DOHH2 (cell line): ENCODE measurements around the gene MIEF1.

ENCODE experiments used
- EZH2phosphoT487 ChIP-seq: fragments of 200-600 bp; sonication (generic); IDR thresholded peaks from 2 replicates; pipeline ENCODE4 v1.6.1; 2017; ENCODE audit warnings: borderline replicate concordance, mild to moderate bottlenecking, antibody characterized with exemption, low read length, moderate library complexity, mixed read lengths
- TF ChIP-seq, protein P1 (sequence below): fragments of 200-600 bp; sonication (generic); IDR thresholded peaks from one replicate; pipeline ENCODE4 v1.5.1; 2014; ENCODE audit warnings: antibody characterized with exemption, mild to moderate bottlenecking, low read depth, low read length; ENCODE audit not compliant: poor library complexity, severe bottlenecking

DNA sequence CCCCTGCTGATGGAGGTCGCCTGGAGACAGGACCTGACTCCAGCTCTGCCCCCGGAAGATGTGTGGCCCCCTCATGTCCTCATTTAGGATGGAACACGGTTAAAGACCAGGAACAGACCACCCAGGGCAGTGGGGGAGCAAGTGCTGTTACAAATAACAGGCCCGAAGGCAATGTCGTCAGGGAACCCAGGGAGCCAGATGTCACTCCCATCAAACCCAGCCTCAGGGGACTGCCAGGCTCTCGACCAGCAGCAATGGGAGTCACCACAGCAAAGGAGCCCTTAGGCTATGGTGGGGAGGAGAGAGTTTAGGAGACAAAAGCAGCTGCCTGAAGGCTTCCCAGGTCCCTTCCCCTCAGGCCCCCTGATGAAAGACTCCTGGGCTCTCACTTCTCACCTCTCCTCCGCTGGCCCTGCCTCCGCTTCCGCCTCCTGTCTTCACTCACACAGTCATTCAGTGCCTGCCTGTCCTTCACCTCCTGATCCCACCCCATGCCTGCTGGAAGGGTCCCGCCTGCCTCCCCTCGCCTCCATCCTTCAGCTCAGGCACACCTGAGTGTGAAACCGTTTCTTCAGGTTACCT, 26.1 kb downstream of the MIEF1 start:
- TF ChIP-seq, protein P1, sequence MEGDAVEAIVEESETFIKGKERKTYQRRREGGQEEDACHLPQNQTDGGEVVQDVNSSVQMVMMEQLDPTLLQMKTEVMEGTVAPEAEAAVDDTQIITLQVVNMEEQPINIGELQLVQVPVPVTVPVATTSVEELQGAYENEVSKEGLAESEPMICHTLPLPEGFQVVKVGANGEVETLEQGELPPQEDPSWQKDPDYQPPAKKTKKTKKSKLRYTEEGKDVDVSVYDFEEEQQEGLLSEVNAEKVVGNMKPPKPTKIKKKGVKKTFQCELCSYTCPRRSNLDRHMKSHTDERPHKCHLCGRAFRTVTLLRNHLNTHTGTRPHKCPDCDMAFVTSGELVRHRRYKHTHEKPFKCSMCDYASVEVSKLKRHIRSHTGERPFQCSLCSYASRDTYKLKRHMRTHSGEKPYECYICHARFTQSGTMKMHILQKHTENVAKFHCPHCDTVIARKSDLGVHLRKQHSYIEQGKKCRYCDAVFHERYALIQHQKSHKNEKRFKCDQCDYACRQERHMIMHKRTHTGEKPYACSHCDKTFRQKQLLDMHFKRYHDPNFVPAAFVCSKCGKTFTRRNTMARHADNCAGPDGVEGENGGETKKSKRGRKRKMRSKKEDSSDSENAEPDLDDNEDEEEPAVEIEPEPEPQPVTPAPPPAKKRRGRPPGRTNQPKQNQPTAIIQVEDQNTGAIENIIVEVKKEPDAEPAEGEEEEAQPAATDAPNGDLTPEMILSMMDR = no peak
- no peak for TF ChIP-seq EZH2phosphoT487
